ELR (cell line): ENCODE measurements around the gene VAV1.

Experiments used
- DNase-seq: peaks from one replicate; pipeline ENCODE4 v3.0.0-alpha.2; 2015; ENCODE audit warnings: low read depth

Gene VAV1

DNA sequence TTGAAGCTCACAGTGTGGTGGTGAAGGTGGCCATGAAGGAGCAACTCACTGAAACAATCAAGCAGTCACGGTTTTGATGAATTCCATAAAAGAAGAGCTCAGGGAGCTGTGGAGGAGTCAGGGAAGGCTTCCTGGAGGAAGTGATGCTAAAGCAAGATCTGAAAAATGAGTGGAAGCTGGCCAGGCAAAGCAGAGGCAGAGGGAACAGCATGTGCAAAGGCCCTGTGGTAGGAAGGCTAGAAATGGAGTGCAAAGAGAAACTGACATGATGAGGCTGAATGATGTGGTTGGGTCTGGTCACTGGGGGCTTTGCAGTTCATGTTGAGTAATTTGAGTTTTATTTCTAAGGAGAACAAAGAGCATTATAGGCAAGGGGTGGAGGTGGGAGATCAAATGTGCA lies 121.8 kb downstream of the VAV1 start:
- no peak for DNase-seq

DNA sequence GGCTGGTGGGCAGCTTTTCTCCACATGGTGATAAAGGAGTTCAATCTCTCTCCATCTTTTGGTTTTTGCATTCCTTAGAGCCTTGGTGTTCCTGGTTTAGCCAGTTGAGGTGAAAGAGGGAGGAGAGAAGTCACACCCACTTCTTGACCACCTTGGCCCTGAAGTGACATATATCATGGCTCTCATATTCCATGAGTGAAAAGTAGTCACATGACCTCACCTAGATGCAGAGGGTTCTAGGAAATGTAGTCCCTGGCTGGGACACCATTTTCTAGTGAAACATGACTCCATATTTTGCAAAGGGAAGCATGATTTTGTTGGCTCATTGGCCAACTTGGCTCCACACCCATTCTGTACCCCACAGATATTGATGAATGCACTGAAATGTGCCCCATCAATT lies 130.9 kb downstream of the VAV1 start:
- no peak for DNase-seq

DNA sequence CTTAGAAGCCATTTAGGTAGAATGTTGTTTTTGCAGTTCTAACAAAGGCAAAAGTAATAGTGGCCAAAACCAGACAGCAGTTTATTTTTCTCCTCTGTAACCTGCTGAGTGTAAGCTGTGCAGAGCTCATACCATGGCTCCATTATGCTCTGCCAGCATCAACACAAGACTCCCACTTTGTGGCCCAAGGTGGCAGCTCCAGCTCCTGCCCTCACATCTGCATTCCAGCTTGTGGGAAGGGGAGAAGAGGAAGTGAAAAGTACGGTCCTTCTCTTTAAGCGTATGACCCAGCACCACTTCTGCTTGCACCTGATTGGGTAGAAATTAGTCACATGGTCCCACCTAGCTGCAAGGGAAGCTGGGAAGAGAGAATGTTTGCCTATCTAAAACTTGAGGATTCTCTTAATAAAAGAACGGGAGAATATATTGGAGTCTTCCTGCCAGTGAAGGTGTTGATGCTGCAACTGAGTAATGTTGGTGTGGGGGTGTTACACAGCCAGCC lies 134.1 kb downstream of the VAV1 start:
- no peak for DNase-seq
